ENCODE results near the gene ARHGAP20. TPM values are rescaled to one million over a fixed set of nuclear protein-coding genes. Genes with fewer than 3 reads are reported as not detected.
A peak's percentile ranks its signal among the peaks of the same experiment; 100 is the strongest.
"Not testable (repeated sequence)": the region's sequence is repeated elsewhere in the genome, so short reads cannot be mapped to it uniquely, and the experiment has no call there.

Gene ARHGAP20
- total RNA-seq, 1 donor from 2014 or later: 0.05 TPM

DNA sequence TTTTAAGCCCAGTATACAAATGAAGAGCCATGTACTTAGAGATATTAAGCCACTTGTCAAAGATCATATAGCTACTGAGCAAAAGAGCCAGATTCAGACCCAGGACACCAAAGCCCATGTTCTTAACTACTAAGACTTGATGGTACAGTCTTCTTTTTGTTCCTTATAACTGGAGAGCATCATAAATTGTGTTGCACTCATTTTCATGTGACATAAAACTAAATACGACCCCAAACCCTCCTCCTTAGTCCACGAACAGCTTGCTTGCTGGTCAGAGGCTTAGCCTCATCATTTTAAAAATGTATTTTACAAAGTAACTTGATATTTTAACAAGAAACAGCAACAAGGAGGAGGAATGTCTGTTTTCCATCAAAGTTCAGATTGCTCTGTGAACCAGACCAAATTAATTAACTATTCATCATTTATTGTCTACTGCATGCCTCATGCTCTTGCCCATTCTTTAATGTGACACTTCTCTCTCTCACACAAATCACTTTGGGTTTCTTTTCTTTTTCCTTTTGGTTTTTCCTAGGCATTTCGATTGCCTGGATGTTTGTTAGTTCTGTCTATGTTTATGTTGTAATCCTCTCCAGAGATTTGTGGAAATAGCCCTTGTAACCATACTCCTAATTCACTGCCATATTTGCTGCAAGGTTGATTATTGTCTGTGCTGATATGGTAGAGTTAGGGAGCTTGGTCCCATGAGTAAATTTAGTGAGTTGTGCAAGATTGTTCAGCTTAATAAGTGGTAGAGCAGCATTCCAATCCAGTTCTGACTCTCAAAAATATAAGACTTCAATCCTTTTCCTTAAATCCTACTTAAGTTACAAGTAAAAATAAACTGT is 8.4 kb upstream of the ARHGAP20 start:
- peak; percentile 29 for DNase-seq (ENCODE audit: low read depth)

DNA sequence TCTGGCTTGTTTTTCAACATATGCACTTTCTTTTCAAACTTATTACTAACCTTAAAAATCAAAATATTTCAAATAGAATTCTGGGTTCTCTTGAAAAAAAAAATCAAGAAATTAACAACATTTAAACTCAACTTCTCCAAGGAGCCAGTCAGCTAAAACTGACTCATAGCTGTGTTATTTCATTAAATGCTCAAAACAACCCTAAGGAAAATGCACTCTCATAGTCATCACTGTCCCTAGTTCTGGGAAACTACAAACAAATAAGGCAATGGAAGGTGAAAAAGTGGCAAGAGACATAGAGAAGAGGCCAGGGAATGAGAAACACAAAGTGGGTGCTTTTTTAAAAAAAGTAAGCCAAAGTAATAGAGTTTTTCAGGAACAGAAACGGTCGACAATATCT is 4.1 kb upstream of the ARHGAP20 start:
- peak; percentile 74 for DNase-seq (ENCODE audit: low read depth)

DNA sequence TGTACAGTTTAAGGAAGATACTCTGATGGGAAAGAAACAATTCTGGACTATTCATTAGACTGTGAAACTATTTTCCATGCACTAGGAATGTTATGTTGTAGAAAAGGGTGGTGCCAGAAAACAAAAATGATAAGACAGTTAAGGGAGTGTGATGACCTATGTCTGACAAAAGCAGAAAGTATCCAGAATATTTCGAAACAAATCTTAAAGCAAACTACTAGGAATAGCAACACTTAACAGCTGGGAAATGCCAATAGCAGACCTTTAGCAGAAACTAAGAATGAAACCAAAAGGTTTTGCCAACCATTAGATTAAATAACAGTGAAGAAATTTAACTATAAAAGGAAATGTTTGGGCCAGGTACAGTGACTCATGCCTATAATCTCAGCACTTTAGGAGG is 3.3 kb upstream of the ARHGAP20 start:
- DNase-seq (ENCODE audit: low read depth): peak; percentile 59

DNA sequence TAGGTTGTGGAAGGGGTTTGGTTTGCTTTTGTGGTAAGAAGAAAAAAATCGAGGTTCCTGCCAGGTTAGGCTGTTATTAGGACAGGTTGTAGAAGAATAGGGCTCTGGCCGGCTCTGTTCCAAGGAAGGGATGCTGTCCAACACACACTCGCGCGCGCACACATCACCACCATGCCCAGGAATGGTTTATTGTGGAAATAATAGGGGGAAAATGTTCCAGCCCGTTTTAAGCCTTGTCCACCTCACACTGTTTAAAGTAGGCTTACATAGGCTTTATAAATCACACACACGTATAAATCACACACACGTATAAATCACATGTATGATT is 1.2 kb upstream of the ARHGAP20 start:
- DNase-seq (ENCODE audit: low read depth): no peak

DNA sequence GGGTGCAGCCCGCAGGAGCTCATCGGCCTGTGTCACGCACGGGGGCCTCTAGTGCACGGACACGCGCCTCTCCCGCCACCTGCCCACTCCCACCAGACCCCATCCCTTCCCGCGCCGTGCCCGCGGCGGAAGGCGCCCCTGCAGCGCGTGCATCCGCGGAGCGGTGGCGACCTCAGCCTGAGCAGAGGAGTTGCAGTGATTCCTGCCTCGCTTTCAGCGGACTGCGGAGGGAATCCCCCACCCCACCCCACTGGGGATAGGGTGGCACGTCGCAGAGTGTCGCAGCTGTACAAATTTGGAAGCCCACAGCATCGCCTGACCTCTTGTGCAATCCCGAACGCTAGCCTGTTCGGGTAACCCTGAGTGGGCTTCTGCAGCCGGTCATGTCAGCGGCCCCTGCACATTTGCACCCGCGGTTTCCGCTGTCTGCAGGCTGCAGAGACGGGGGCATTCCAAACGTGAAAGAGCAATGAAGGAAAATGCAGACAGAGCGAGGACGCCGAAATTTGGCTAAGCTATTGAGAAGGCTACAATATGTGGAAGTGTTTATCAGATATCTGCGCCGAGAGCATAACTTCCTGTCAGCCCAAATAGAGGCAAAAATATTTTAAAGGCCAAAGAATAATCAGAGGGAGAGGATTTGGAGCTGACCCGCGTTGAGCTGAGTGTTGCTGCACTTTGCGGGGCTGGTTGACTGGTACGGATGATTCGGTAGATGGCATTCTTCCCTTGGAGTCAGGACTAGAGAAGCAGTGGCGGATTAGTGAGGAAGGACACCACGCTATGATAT is 617 bp upstream of the ARHGAP20 start:
- peak; percentile 18 for DNase-seq (ENCODE audit: low read depth)

DNA sequence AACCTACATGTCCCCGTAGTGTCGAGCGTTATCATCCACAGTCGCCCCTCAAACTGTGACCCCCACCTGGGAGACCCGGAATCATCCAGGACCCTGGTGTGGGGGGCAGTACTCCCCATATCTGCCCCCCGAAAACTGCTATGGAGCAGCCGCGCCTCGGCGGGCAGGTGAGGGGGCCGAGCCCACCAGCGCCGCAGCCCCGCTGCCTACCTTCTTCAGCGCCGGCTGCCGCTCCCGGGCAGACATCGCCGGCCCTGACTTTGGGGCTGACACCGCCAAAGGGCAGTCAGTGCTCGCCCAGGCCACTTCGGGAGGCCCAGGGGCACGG is 825 bp downstream of the ARHGAP20 start:
- no peak for DNase-seq (ENCODE audit: low read depth)

DNA sequence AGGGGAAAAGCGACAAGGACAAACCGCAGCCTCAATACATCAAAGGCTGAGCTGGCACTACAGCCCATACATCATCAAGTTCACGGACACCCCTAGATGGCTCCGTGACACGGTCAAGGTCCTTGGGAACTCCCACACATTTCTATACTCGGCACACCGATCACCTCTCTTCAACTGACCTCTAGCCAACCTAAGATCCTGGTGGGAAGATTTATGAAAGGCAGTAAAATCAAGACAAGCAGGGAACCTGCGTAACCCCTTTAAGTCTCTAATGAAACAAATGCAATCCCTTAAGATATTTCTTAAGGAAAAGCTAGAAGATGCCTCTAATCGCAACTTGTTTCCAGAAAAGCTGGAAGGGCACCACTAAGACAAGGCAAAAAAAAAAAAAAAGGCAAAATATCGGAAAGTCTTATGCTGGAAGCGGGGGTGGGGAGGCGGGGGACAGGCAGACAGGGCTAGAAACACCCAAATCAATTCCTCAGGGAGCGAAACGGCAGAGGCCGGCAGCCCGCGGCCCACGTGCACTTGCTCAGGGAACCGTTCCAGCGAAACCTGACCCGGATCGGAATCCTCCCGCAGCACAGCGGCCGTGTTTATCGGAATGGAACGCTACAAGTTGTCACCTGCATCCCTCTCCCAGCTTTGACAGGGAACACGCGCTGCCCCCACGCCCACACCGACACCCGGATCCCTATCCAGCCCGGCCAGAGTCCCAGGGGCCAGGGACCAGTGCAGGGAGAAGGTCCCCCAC is 1.4 kb downstream of the ARHGAP20 start:
- no peak for DNase-seq (ENCODE audit: low read depth)

DNA sequence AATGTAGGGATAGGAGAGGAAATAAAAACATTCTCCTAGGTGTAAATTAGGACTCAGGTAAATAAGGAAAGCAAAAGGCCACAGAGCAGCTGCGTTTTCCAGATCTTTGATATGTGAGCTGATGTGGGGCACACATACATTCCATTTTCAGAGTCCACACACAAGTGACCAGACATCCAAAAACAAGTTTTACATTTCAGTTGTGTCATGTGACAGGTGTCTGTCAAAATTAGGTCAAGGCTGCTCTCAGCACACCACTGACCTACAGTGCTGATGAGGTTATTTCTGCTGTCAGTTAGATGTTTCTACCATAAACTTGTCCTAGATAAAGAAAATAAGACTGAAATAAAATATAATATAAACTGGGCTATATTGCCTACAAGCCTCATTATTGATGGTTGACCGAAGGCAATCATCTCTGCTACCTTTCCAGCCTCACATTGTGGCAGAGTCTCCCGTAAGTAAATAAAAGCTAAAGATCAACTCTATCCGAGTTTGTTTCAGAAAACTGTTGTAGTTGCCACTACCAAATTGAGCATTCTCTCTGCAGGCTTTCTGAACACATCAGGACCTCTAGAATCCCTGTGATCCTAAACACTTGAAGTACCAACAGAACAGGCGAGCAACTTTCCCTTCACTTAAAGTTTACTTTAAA is 7.9 kb downstream of the ARHGAP20 start:
- DNase-seq (ENCODE audit: low read depth): no peak

DNA sequence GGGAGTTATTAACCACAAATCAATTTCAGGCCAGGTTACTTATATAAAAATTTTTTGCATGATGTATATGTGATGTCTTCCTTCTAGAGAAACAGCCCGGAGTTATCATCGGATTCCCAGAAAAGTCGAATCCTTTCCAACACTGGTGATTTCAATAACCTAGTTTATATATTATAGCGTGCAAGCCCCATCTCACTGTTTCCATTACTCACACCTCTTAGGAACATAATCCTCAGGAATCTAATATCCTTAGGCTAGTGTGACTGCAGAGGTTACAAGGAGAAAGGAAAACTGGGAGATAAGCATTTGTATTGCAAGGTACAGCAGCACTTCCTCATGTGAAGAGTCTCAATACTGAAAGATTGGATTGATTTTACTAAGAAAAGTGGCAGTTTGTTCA is 20.3 kb downstream of the ARHGAP20 start:
- DNase-seq (ENCODE audit: low read depth): no peak

DNA sequence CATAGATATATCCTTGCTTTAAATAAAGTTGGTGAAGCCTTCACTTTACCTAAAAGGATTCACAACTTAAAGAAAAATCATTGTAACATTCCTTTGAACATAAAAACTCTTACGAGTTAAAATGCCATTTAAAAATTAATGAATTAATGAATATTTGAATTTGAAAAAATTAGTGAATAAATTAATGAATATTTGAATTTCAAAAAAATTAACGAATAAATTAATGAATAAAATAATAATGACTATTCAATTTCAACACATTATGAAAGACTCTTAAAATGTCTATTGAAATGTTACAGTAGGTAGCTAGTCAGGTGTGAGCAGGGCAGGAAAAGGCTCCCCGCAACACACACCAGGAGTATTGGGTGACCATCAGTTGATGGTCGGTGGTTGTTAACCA is 22.9 kb downstream of the ARHGAP20 start:
- no peak for DNase-seq (ENCODE audit: low read depth)

DNA sequence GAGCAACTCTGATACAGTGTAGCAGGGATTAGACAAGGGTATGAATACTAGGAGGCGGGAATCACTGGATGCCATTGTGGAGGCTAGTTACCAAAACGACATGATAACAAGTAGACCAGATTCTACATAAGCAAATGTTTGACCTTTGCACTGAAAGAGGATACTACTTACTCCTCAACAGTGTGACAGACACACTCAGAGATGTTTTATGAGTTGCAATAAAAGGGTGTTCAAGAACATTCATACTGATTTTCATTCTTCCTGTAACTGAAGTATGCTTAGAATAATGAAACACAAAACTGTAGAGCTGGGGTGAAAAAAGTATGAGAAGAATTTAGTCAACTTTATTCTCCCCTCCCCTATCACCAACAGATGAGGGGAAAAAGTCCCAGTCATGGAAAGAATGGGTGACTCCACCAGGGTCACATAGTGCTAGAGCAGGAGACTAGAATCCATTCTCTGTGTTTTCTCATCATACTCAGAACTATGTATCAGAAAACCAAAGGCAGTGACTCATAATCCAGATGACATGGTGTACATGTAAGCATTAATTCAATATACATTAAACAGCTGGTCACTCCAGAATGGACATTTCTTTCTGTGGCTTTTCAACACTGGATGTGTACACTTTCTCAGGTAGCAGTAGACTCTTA is 32.8 kb downstream of the ARHGAP20 start:
- no peak for DNase-seq (ENCODE audit: low read depth)

DNA sequence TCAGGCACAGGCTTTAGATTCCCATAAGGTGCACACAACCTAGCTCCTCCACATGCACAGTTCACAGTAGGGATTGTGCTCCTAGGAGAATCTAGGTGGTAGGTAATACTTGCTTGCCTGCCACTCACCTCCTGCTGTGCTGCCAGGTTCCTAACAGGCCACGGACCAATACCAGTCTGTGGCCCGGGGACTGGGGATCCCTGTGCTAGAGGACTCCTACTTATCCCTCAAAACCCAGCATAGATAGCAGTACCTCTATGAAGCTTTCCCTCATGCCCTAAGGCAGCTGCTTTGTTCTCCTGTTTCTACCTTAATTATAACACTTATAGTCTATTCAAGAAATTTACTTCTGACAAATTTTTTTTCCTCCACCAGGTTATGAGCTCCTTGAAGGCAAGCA is 36.7 kb downstream of the ARHGAP20 start:
- no peak for DNase-seq (ENCODE audit: low read depth)

DNA sequence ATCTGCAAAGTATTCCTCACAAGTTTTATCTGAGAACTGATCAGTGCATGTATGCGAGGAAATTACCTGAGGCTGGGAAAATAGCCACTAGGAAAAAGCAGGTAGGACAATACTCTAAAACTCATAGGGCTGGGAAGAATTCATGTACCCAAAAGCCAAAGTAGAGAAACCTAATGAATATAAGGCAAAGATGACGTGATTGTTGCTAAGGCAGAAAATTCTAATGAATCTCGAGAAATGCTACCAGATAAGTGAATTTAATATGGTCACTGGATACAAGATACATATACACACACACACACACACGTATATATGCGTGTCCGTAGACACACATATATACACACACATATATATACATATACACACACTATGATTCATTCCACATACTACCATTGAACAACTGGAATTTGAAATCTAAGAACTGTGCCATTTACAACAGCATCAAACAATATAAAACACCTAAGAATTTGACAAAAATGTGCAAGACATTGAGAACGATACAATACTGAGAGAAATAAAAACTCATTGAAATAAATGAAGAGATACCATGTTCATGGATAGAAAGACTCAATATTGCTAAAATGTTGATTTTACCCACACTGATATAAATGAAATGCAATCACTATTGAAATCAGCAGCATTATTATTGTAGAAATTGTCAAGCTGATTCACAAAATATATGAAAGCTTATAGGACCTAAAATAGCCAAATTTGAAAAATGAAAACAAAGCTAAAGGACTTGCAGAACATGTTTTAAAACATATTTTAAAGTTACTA is 46.4 kb downstream of the ARHGAP20 start:
- DNase-seq (ENCODE audit: low read depth): no peak

DNA sequence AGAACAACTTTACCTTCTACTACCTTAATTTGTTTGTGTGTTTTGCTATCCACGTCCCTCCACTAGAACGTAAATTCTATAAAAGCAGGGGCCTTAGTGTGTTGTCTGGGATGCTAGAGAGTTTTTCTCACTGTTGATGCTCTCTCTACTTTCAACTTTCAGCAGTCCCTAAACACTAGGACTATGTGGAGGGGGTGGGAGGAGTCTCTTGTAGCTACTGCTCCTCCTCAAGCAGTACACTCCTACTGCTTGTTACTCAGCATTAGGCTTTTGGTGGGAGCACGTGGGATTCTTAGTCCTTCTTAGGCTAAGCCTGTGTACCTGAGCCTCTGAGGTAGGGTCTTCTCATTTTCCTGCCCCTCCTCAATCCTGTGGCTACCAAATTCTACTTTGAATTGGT is 56.3 kb downstream of the ARHGAP20 start:
- DNase-seq (ENCODE audit: low read depth): no peak

DNA sequence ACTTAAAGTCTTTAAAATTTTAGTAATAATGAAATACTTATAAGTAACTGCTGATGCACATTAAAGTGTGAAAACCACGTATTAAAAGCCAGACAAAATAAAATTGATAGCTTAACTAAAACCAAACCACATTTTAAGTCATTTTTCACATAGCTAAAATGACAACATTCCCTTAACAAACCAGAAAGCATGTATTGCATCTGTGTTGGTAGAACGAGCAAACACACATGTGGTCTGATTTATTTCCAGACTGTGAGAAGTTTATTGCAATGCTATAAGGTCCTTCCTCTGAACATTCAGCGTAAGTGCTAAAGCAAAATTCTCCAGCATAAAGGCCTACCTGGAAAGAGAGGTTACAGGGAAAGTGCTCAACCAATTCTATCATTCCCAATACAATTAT is 57.8 kb downstream of the ARHGAP20 start:
- no peak for DNase-seq (ENCODE audit: low read depth)

DNA sequence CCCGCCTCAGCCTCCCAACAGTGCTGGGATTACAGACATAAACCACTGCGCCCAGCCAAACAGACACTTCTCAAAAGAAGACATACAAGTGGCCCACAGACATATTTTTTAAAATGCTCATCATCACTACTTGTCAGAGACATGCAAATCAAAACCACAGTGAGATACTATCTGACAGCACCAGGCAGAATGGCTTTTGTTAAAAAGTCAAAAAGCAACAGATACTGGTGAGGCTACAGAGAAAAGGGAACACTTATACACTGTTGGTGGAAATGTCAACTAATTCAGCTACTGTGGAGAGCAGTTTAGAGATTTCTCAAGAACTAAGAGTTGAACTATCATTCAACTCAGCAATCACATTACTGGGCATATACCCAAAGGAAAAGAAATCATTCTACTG is 67.0 kb downstream of the ARHGAP20 start:
- no peak for DNase-seq (ENCODE audit: low read depth)

DNA sequence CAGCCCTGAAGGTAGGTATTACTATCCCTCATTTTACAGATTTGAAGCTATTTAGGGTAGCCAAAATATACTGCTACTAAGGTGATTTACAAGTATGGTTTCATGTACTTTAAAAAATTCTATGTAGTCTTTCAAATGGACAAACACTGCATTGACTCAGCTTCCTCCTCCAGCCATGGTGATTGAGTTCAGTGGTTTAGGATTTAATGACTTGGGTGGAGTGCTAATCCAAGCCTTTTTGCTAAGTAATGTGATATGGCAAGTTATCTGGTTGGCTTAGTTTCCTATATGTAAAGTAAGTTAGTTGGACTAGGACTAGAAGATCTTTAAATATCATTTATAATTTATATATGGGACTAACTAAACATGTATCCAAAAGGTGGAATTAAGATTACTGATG is 77.9 kb downstream of the ARHGAP20 start:
- DNase-seq (ENCODE audit: low read depth): no peak

DNA sequence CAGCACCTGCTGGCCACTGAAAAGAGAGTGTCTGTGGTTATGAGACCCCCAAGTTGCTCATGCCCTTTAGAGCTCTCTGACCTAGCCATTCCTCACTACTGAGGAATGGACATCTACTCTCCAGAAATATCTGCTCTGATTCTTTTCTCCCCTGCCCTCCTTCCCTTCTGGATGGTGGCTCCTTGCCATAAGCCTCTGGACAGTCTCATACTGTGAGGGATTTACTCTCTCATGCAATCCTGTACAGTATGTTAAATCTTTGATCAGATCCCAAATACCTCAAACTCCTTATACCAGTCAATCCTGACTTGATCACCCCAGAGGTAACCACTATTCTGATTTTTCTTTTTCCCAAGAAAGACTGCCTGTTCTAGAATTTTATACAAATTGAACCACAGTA is 80.7 kb downstream of the ARHGAP20 start:
- DNase-seq (ENCODE audit: low read depth): no peak

DNA sequence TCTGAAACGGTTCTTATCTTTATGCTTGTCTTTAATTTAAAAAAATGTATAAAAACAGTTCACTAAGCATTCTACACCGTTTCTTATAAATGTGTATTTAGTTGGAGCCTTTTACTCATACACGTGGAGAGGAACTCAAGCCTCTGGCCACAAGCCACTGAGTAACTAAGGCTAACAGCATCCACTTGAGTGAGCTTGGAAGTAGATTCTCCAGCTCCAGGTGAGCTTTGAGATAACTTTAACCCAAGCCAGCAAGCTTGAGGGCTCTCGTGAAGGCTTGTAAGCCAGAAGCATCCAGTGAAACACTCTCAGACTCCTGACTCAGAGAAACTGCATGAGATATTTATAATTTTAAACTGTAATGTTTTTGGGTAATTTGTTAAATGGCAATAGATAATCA is 82.6 kb downstream of the ARHGAP20 start:
- no peak for DNase-seq (ENCODE audit: low read depth)

DNA sequence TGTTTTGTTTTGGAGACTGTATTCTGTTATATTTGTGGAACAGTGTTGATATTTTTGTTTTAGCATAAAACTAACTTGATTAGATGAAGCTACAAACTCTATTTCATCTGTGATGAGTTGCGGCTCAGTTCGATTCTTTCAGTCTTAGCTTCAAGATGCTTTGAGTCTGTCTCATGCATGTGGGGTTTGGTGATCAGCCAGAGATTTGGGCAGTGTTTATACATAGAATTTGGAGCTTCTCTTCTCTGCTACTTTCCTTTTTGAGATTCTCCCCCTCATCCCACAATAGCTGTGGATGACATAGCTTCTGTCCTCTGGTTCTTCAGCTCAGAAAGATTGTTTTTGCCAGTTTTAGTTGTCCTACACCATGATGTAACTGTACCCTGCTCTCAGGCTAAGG is 90.4 kb downstream of the ARHGAP20 start:
- DNase-seq (ENCODE audit: low read depth): no peak

DNA sequence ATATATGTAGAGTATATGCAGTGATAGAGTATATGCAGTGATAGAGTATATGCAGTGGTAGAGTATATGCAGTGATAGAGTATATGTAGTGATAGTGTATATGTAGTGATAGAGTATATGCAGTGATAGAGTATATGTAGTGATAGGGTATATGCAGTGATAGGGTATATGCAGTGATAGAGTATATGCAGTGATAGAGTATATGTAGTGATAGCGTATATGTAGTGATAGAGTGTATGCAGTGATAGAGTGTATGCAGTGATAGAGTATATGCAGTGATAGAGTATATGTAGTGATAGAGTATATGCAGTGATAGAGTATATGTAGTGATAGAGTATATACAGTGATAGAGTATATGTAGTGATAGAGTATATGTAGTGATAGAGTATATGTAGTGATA is 92.9 kb downstream of the ARHGAP20 start:
- not testable (repeated sequence) for DNase-seq (ENCODE audit: low read depth)
